ENCODE results near the gene COL6A2.

DNA sequence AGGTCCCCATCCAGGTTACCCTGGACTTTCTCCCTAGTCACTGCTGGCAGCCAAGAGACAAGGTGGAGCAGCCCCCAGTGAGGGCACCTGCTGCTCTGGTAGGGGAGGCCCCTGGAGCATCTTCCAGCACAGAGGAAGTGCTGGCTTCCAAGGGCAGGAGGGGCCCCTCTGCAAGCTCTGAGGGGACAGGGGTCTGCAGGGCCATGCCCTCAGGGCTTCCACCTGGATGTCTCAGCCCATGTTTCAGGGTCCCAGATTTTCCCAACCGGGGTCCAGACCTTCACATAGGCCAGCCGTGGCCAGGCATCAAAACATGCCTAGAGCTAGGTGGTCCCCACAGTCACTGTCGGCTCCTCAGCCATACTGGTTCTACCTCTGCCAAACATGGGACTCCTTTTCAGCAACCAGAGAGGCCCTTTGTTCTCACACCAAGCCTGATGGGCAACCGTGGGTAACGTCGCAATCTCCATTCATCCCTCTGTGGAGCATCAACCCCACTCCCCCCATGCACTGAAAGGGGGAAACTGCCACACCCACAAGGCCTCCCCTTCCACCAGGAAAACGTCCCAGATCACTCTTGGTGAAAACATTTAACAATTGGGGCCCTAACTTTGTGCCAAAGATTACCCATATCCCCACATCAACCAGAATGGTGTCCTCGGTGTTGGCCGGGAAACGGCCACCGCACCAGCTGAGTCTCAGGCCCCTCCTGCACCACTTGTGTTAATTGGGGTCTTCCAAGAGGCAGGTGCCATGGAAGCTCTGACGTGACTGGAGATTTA is 1.9 kb upstream of the COL6A2 start:
- TF ChIP-seq, protein P1, sequence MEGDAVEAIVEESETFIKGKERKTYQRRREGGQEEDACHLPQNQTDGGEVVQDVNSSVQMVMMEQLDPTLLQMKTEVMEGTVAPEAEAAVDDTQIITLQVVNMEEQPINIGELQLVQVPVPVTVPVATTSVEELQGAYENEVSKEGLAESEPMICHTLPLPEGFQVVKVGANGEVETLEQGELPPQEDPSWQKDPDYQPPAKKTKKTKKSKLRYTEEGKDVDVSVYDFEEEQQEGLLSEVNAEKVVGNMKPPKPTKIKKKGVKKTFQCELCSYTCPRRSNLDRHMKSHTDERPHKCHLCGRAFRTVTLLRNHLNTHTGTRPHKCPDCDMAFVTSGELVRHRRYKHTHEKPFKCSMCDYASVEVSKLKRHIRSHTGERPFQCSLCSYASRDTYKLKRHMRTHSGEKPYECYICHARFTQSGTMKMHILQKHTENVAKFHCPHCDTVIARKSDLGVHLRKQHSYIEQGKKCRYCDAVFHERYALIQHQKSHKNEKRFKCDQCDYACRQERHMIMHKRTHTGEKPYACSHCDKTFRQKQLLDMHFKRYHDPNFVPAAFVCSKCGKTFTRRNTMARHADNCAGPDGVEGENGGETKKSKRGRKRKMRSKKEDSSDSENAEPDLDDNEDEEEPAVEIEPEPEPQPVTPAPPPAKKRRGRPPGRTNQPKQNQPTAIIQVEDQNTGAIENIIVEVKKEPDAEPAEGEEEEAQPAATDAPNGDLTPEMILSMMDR (IDR thresholded peaks at IDR 0.05), result no peak
- TF ChIP-seq POLR2A (IDR thresholded peaks at IDR 0.05), result no peak

Measured in prostate gland (tissue), 2 donors.